Mammary epithelial cell (primary cell): ENCODE results near the gene MRPS31.

ENCODE experiments used
- CTCF ChIP-seq, 2 donors: IDR thresholded peaks in 1 of 2; conservative IDR thresholded peaks in 1 of 2; 2 replicates each; pipeline ENCODE4 v1.5.1; 2011 to 2012; ENCODE audit warnings: inconsistent platforms in 2 of 2, low read length in 2 of 2, mild to moderate bottlenecking in 2 of 2, control low read depth in 1 of 2, low read depth in 1 of 2; ENCODE audit not compliant: insufficient read depth in 1 of 2; ENCODE audit errors: extremely low read depth in 1 of 2
- EZH2 ChIP-seq: IDR thresholded peaks from 2 replicates; pipeline ENCODE4 v1.6.1; 2012; ENCODE audit warnings: low read length, inconsistent platforms, borderline replicate concordance

- TF ChIP-seq CTCF (conservative IDR thresholded peaks at IDR 0.05 in 1 of 2, IDR thresholded peaks at IDR 0.05 in 1 of 2; ENCODE audit: extremely low read depth in 1 of 2, insufficient read depth in 1 of 2, low read depth in 1 of 2, low read length in 2 of 2) (peak in 1 of 2 donors; percentile 2), EZH2 (no peak)
These were observed at the start of gene MRPS31 for GRCh38 chr13:40770934-40771618.
